ENCODE results near the gene CELF2. TPM values are rescaled to one million over a fixed set of nuclear protein-coding genes. Genes with fewer than 3 reads are reported as not detected.
"Not testable (repeated sequence)": the region's sequence is repeated elsewhere in the genome, so short reads cannot be mapped to it uniquely, and the experiment has no call there.

The CELF2 gene
- total RNA-seq, 1 donor from 2014 or later, result 14.4 TPM

DNA sequence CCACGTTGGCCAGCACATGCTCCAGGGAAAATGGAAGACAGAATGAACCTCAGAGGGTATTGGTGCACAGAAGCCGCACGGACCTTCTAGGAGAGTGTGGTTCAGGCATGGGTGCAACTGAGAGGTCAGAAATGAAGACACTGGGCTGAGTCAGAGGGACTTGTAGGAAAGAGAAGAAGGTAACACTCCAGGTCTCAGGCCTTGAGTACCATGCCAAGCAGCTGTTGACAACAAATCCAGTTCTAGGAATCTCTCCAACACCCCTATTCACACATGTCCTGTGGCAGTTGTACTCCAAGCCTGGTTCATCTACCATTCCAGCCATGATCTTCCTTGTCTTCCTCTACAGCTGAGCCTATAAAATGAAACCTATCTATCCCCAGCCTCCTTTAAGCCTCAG, 342.2 kb downstream of the CELF2 start:
- Mint-ChIP-seq H3K36me3 (no peaks in the 10 kb centered on the region), H3K4me1 (ENCODE audit: unreplicated experiment) (no peaks in the 10 kb centered on the region), H3K27ac (no peak overlapping the region), H3K4me3 (no peak overlapping the region), H3K27me3 (no peaks in the 10 kb centered on the region), H3K9me3 (peaks cover 11% of the 10 kb centered on the region)
- DNase-seq (ENCODE audit: extremely low spot score, unreplicated experiment), result no peak
- TF ChIP-seq, protein P1, sequence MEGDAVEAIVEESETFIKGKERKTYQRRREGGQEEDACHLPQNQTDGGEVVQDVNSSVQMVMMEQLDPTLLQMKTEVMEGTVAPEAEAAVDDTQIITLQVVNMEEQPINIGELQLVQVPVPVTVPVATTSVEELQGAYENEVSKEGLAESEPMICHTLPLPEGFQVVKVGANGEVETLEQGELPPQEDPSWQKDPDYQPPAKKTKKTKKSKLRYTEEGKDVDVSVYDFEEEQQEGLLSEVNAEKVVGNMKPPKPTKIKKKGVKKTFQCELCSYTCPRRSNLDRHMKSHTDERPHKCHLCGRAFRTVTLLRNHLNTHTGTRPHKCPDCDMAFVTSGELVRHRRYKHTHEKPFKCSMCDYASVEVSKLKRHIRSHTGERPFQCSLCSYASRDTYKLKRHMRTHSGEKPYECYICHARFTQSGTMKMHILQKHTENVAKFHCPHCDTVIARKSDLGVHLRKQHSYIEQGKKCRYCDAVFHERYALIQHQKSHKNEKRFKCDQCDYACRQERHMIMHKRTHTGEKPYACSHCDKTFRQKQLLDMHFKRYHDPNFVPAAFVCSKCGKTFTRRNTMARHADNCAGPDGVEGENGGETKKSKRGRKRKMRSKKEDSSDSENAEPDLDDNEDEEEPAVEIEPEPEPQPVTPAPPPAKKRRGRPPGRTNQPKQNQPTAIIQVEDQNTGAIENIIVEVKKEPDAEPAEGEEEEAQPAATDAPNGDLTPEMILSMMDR (conservative IDR thresholded peaks at IDR 0.05), result no peak

DNA sequence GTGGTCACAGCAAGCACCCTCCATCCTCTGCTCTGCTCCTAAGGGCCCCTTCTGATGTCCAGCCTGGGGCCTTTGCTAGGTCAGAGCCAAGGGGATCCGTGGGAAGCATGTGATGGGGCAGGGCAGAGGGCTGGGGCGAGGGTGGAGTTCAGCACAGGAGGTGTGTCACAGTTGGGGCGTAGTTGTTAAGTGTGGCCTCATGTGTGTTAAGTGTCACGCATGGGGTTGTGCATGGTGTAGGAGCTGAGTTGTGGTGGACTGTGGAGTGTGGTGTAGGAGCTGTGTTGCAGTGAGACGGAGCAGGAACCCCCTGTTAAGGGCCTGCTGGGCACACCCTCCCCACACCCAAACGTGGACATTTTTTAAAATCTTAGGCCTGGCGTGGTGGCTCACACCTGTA, 345.8 kb downstream of the CELF2 start:
- Mint-ChIP-seq H3K27ac (no peak overlapping the region), H3K4me1 (ENCODE audit: unreplicated experiment) (no peaks in the 10 kb centered on the region)

GRCh38 chr10:11364241-11364640, 346.6 kb downstream of the CELF2 start:
- H3K27me3 Mint-ChIP-seq, result peaks cover under 1% of the 10 kb centered on the region
- H3K36me3 Mint-ChIP-seq, result no peaks in the 10 kb centered on the region
- peaks cover 11% of the 10 kb centered on the region for H3K9me3 Mint-ChIP-seq
- no peaks in the 10 kb centered on the region for H3K4me1 Mint-ChIP-seq (ENCODE audit: unreplicated experiment)
- no peak for DNase-seq (ENCODE audit: extremely low spot score, unreplicated experiment)
- H3K4me3 Mint-ChIP-seq, result no peak overlapping the region
- TF ChIP-seq, protein P1 (conservative IDR thresholded peaks at IDR 0.05), result no peak
- no peak overlapping the region for H3K27ac Mint-ChIP-seq

More for the DNA sequence above, 345.8 kb downstream of the CELF2 start:
- Mint-ChIP-seq H3K27me3 (no peaks in the 10 kb centered on the region), H3K4me3 (no peak overlapping the region), H3K36me3 (no peaks in the 10 kb centered on the region), H3K9me3 (peaks cover 11% of the 10 kb centered on the region)
- DNase-seq (ENCODE audit: extremely low spot score, unreplicated experiment), result no peak
- TF ChIP-seq, protein P1 (conservative IDR thresholded peaks at IDR 0.05), result no peak

- not testable (repeated sequence) for H3K4me3 Mint-ChIP-seq; H3K36me3 Mint-ChIP-seq; H3K4me1 Mint-ChIP-seq (ENCODE audit: unreplicated experiment); H3K9me3 Mint-ChIP-seq; H3K27me3 Mint-ChIP-seq; H3K27ac Mint-ChIP-seq; DNase-seq (ENCODE audit: extremely low spot score, unreplicated experiment)
Observed at GRCh38 chr10:11366889-11367288, 349.2 kb downstream of the CELF2 start.

- H3K4me3 Mint-ChIP-seq, result no peak overlapping the region
- no peaks in the 10 kb centered on the region for H3K36me3 Mint-ChIP-seq
- no peak for DNase-seq (ENCODE audit: extremely low spot score, unreplicated experiment)
- TF ChIP-seq, protein P1 (conservative IDR thresholded peaks at IDR 0.05), result no peak
- peaks cover 3% of the 10 kb centered on the region for H3K27me3 Mint-ChIP-seq
- no peak overlapping the region for H3K27ac Mint-ChIP-seq
- peaks cover 6% of the 10 kb centered on the region for H3K9me3 Mint-ChIP-seq
- no peaks in the 10 kb centered on the region for H3K4me1 Mint-ChIP-seq (ENCODE audit: unreplicated experiment)
Observed at GRCh38 chr10:11367505-11367904, 349.8 kb downstream of the CELF2 start.

GRCh38 chr10:11373717-11374171, 356.1 kb downstream of the CELF2 start:
- no peak for DNase-seq (ENCODE audit: extremely low spot score, unreplicated experiment)
- peaks cover 7% of the 10 kb centered on the region for H3K27me3 Mint-ChIP-seq
- no peak overlapping the region for H3K27ac Mint-ChIP-seq
- no peak overlapping the region for H3K4me3 Mint-ChIP-seq
- TF ChIP-seq, protein P1 (conservative IDR thresholded peaks at IDR 0.05), result no peak
- peaks cover 4% of the 10 kb centered on the region for H3K4me1 Mint-ChIP-seq (ENCODE audit: unreplicated experiment)
- H3K36me3 Mint-ChIP-seq, result no peaks in the 10 kb centered on the region
- H3K9me3 Mint-ChIP-seq, result no peaks in the 10 kb centered on the region

All from type B pancreatic cell (in vitro differentiated cells).